Measurements from ENCODE around the gene KIAA1958. TPM values are rescaled to one million over a fixed set of nuclear protein-coding genes. Genes with fewer than 3 reads are reported as not detected.

Gene KIAA1958
- total and polyA plus RNA-seq, 2 of the 8 experiments (the other 6 are each of a cell fraction or from before 2014, with no cell fraction given), result 11.4 to 43.8 TPM

DNA sequence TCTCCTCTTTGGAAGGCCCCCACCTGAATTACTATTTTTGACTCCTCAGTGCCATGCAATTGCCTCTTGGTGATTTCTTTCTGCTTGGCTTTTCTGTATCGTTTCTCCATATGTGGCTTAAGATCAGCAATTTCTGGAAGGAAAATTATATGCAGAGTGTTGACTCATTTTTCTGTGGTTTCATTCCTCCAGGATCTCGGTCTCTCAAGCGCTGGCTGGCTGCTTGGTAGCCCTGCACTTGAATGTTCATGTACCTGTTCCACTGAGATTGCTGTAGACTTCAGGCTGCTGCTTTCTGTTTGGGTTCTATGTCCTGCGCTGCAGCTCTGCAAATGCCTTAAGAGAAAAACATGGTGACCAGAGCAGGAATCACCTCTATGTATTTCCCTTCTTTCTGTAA, 153.7 kb downstream of the KIAA1958 start:
- POLR2A ChIA-PET (ENCODE audit: partially characterized antibody), result no interaction called here
- Histone ChIP-seq H4K91ac (replicated peaks; ENCODE audit: insufficient read length, low read length) (no peak overlapping the region), H2AK5ac (ENCODE audit: low read depth, low read length) (no peak overlapping the region), H3K23me2 (ENCODE audit: low read depth, low read length) (no peaks in the 10 kb centered on the region), H3K4ac (replicated peaks; ENCODE audit: insufficient read length, low read depth, low read length) (no peak overlapping the region), H2AFZ (ENCODE audit: low read length) (no peak overlapping the region), H4K20me1 (replicated peaks in 1 of 2; ENCODE audit: control insufficient read depth in 1 of 2, insufficient read depth in 2 of 2, low read length in 2 of 2) (no peaks in the 10 kb centered on the region), H3K79me2 (ENCODE audit: control insufficient read depth in 1 of 2, insufficient read depth in 2 of 2, low read length in 2 of 2) (0 out of 4 replicates have a peak, but pooled peaks cover 0 to 4% of the 10 kb centered on the region in 2 experiments), H2BK120ac (replicated peaks; ENCODE audit: low read depth, low read length) (no peak overlapping the region), H3K4me1 (replicated peaks in 1 of 4; ENCODE audit: control insufficient read depth in 3 of 4, insufficient read depth in 4 of 4, low read length in 3 of 4) (peaks cover 0 to 5% (median 0%) of the 10 kb centered on the region in 4 experiments; a peak in 1 of 7 replicates), H4K8ac (ENCODE audit: extremely low read depth, insufficient read depth, low read length) (no peak overlapping the region; the same call in 1 of the 2 replicates), H2BK20ac (ENCODE audit: low read length) (no peak overlapping the region), H3K56ac (replicated peaks; ENCODE audit: insufficient read length, low read depth, low read length) (no peak overlapping the region), H4K5ac (ENCODE audit: insufficient read length, low read depth, low read length) (no peak overlapping the region), H3K18ac (ENCODE audit: extremely low read depth, low read length) (no peak overlapping the region), H2BK12ac (ENCODE audit: low read depth, low read length) (no peak overlapping the region), H3K14ac (ENCODE audit: insufficient read length) (no peak overlapping the region), H3K9ac (replicated peaks in 1 of 4; ENCODE audit: extremely low read depth in 1 of 4, low read depth in 3 of 4, low read length in 3 of 4) (no peak overlapping the region), H3K23ac (ENCODE audit: insufficient read length) (no peak overlapping the region), H3K36me3 (ENCODE audit: control insufficient read depth in 2 of 4, insufficient read depth in 4 of 4, low read length in 3 of 4) (peaks cover 0 to 7% (median 0%) of the 10 kb centered on the region in 4 experiments; a peak in 1 of 8 replicates), H3K4me2 (ENCODE audit: insufficient read depth in 1 of 2, low read depth in 2 of 2, low read length in 2 of 2) (no peak overlapping the region), H3K79me1 (ENCODE audit: low read depth, low read length) (no peaks in the 10 kb centered on the region), H2BK5ac (ENCODE audit: low read depth, low read length) (no peak overlapping the region), H3K27ac (ENCODE audit: low read depth, low read length) (no peak overlapping the region), H2BK15ac (ENCODE audit: low read length) (no peak overlapping the region), H3K27me3 (replicated peaks in 1 of 4; ENCODE audit: control insufficient read depth in 3 of 4, extremely low read depth in 1 of 4, insufficient read depth in 3 of 4, low read length in 3 of 4) (no peaks in the 10 kb centered on the region), H3K9me3 (ENCODE audit: insufficient read depth in 2 of 2, low read depth in 1 of 2, low read length in 1 of 2) (peaks cover 4 to 7% of the 10 kb centered on the region in 2 experiments; a peak in 3 of 4 replicates), H3K4me3 (ENCODE audit: extremely low read depth in 1 of 4, insufficient read depth in 2 of 4, low read depth in 3 of 4, low read length in 4 of 4) (no peak overlapping the region)
- FAIRE-seq (no peak), DNase-seq (ENCODE audit: low read depth in 1 of 2, low spot score in 2 of 2) (no peak)
- CTCF ChIA-PET (ENCODE audit: partially characterized antibody), result no interaction called here
- WGBS, 2 experiments (ENCODE audit: extremely low coverage in 1 of 2, insufficient coverage in 1 of 2, insufficient read length in 1 of 2, insufficient replicate concordance in 2 of 2, low coverage in 1 of 2, low lambda C conversion rate in 2 of 2, missing lambda C conversion rate in 1 of 2), result 83% methylated on average over 4 of the region's 4 CpGs; no CpG with 5 or more reads in 1 of the 2 experiments
- TF ChIP-seq MAFK (IDR thresholded peaks at IDR 0.05; ENCODE audit: low read depth, low read length) (no peak), BCL11A (IDR thresholded peaks at IDR 0.05; ENCODE audit: low read depth in 2 of 2, low read length in 2 of 2) (no peak), CHD1 (IDR thresholded peaks at IDR 0.05; ENCODE audit: low read depth, low read length) (no peak), ZNF274 (IDR thresholded peaks at IDR 0.05; ENCODE audit: borderline replicate concordance, extremely low read depth, low read length) (no peak)

Data from H1 (cell line).